Endodermal cell (in vitro differentiated cells): ENCODE measurements around the gene SH3BP1. TPM values are rescaled to one million over a fixed set of nuclear protein-coding genes. Genes with fewer than 3 reads are reported as not detected.
A peak's percentile ranks its signal among the peaks of the same experiment; 100 is the strongest.

Experiments used
- DNase-seq: peaks from one replicate; pipeline ENCODE4 v3.0.0-alpha.2; 2017
- H3K27ac ChIP-seq: 2 replicates; pipeline ENCODE4 v1.5.1; 2013; ENCODE audit warnings: mild to moderate bottlenecking, low read depth, low read length, moderate library complexity
- H3K27me3 ChIP-seq: 2 replicates; pipeline ENCODE4 v1.6.1; 2013; ENCODE audit warnings: mild to moderate bottlenecking, low read length, moderate library complexity; ENCODE audit not compliant: insufficient read depth, control insufficient read depth, poor library complexity, severe bottlenecking
- H3K36me3 ChIP-seq: 2 replicates; pipeline ENCODE4 v1.7.0; 2013; ENCODE audit warnings: mild to moderate bottlenecking, low read length, moderate library complexity; ENCODE audit not compliant: control insufficient read depth, insufficient read depth
- H3K4me1 ChIP-seq: one replicate; pipeline ENCODE4 v1.7.0; 2013; ENCODE audit warnings: low read length; ENCODE audit not compliant: control insufficient read depth, insufficient read depth
- H3K4me3 ChIP-seq: 2 replicates; pipeline ENCODE4 v1.5.1; 2013; ENCODE audit warnings: mild to moderate bottlenecking, low read length, moderate library complexity
- H3K9ac ChIP-seq: 2 replicates; pipeline ENCODE4 v1.6.1; 2013; ENCODE audit warnings: mild to moderate bottlenecking, low read length, moderate library complexity; ENCODE audit not compliant: poor library complexity, severe bottlenecking; ENCODE audit errors: extremely low read depth
- H3K9me3 ChIP-seq: 2 replicates; pipeline ENCODE4 v1.6.1; 2013; ENCODE audit warnings: mild to moderate bottlenecking, low read length, moderate library complexity; ENCODE audit not compliant: control insufficient read depth
- H3K27ac Mint-ChIP-seq: 2 replicates; pipeline ENCODE4 v1.8.0; 2020; ENCODE audit warnings: mixed read lengths
- H3K27me3 Mint-ChIP-seq: 2 replicates; pipeline ENCODE4 v1.8.0; 2021; ENCODE audit warnings: mild to moderate bottlenecking, mixed read lengths; ENCODE audit not compliant: insufficient read depth
- H3K36me3 Mint-ChIP-seq: 2 replicates; pipeline ENCODE4 v1.8.0; 2020; ENCODE audit warnings: low read depth, mixed read lengths
- H3K4me1 Mint-ChIP-seq: 2 replicates; pipeline ENCODE4 v1.8.0; 2020; ENCODE audit warnings: mixed read lengths
- H3K4me3 Mint-ChIP-seq: 2 replicates; pipeline ENCODE4 v1.8.0; 2020; ENCODE audit warnings: mild to moderate bottlenecking, moderate library complexity, mixed read lengths
- H3K9me3 Mint-ChIP-seq: 2 replicates; pipeline ENCODE4 v1.8.0; 2020; ENCODE audit warnings: mild to moderate bottlenecking, mixed read lengths
- CTCF ChIP-seq: fragments of 200-600 bp; sonication (generic); conservative IDR thresholded peaks from 2 replicates; pipeline ENCODE4 v1.5.0; 2021; ENCODE audit warnings: antibody characterized with exemption, mild to moderate bottlenecking
- WGBS, 2 experiments: methylation state at CpG; one replicate each; pipeline versions ENCODE4 v1.1.5 to v1.1.7; 2013; ENCODE audit warnings: missing lambda C conversion rate in 2 of 2, mixed read lengths in 1 of 2; ENCODE audit not compliant: insufficient coverage in 1 of 2, insufficient read length in 1 of 2; 5-methylcytosine and 5-hydroxymethylcytosine counted together
- total RNA-seq, 2 donors: library from RNA; stranded (reverse); fragmentation: NEBNext Ultra II Directional in 1 of 2; extraction: Animal tissue kit (Norgen Biotek cat#: 25700) in 1 of 2; gene quantifications; 2 replicates in 1 of 2; 3 replicates in 1 of 2; pipeline ENCODE4 v1.2.1, GENCODE V29; 2021

The SH3BP1 gene
- total RNA-seq, 2 donors from 2014 or later, result 37.7 to 38.6 TPM

- 73 to 92% methylated on average over 5 of the region's 5 CpGs for WGBS, 2 experiments
- Histone ChIP-seq H3K9me3 (no peaks in the 10 kb centered on the region), H3K9ac (no peak overlapping the region), H3K4me1 (peaks cover 3% of the 10 kb centered on the region), H3K4me3 (no peak overlapping the region), H3K27ac (no peak overlapping the region), H3K36me3 (no peaks in the 10 kb centered on the region), H3K27me3 (no peaks in the 10 kb centered on the region)
- no peak overlapping the region for H3K4me3 Mint-ChIP-seq
- peaks cover 21% of the 10 kb centered on the region for H3K4me1 Mint-ChIP-seq
- no peaks in the 10 kb centered on the region for H3K27me3 Mint-ChIP-seq
- no peak overlapping the region for H3K27ac Mint-ChIP-seq
- TF ChIP-seq CTCF, result no peak
- DNase-seq, result no peak
- H3K36me3 Mint-ChIP-seq, result no peaks in the 10 kb centered on the region
- H3K9me3 Mint-ChIP-seq, result no peaks in the 10 kb centered on the region
Observed at GRCh38 chr22:37604875-37605274, 34.6 kb upstream of the SH3BP1 start.

DNA sequence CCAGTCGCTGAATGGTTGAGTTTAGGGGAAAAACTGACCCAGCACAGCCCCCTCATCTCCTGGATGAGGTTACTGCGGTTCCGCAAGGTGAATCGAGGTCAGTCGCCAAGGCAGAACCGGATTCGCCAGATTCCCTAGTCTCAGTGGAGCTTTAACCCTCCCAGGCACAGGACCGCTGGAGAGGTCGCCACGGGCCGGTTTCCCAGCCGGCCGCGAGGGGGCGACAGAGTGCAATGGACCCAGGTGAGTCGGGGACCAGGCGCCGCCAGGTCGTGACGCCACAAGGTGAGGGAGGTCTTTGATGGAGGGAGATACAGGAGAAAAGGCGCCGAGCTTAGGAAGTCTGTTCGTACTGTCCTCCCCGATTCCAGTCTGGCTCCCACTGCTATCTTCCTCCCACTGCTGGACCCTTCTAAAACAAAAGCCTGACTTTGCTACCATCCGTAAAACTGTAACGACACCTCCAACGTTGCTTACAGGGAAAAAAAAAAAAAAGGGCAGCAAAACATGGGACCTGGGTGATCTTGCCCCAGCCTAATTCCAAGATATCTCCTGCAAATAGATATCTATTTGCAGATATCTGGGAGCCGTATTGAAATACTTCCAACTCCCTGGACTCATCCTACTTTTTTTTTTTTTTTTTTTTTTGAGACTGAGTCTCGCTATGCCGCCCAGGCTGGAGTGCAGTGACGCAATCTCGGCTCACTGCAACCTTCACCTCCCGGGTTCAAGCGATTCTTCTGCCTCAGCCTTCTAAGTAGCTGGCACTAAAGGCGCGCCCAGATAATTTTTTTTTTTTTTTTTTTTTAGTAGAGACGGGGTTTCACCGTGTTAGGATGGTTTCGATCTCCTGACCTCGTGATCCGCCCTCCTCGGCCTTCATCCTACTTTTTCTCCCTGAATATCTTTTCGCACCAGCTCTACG lies 32.2 kb upstream of the SH3BP1 start:
- Mint-ChIP-seq H3K9me3 (no peaks in the 10 kb centered on the region), H3K4me3 (peak overlapping the region; percentile 79), H3K27ac (peak overlapping the region; percentile 96), H3K36me3 (peaks cover 2% of the 10 kb centered on the region), H3K27me3 (no peaks in the 10 kb centered on the region), H3K4me1 (peaks cover 14% of the 10 kb centered on the region)
- Histone ChIP-seq H3K27me3 (no peaks in the 10 kb centered on the region), H3K27ac (no peak overlapping the region), H3K4me1 (no peaks in the 10 kb centered on the region), H3K9me3 (no peaks in the 10 kb centered on the region), H3K36me3 (no peaks in the 10 kb centered on the region), H3K9ac (peak overlapping the region; percentile 3), H3K4me3 (peak overlapping the region; percentile 77)
- 12 to 16% methylated on average over 31 to 44 of the region's 44 CpGs for WGBS, 2 experiments
- peak; percentile 99 for TF ChIP-seq CTCF
- DNase-seq, result peak; percentile 99

- Histone ChIP-seq H3K9ac (peak overlapping the region; percentile 85), H3K27me3 (no peaks in the 10 kb centered on the region), H3K4me1 (no peaks in the 10 kb centered on the region), H3K27ac (peak overlapping the region; percentile 99), H3K36me3 (no peaks in the 10 kb centered on the region), H3K4me3 (peak overlapping the region; percentile 98), H3K9me3 (no peaks in the 10 kb centered on the region)
- Mint-ChIP-seq H3K4me1 (peaks cover 11% of the 10 kb centered on the region), H3K27me3 (no peaks in the 10 kb centered on the region), H3K27ac (peak overlapping the region; percentile 96), H3K36me3 (peaks cover 5% of the 10 kb centered on the region), H3K4me3 (peak overlapping the region; percentile 79), H3K9me3 (no peaks in the 10 kb centered on the region)
- no peak for TF ChIP-seq CTCF
- 3 to 4% methylated on average over 13 to 17 of the region's 17 CpGs for WGBS, 2 experiments
- peak; percentile 62 for DNase-seq
Observed at GRCh38 chr22:37607935-37608476, 31.5 kb upstream of the SH3BP1 start.
